HCT116 (cell line): ENCODE results near the gene EFEMP2. TPM values are rescaled to one million over a fixed set of nuclear protein-coding genes. Genes with fewer than 3 reads are reported as not detected.
"Not testable (repeated sequence)": the region's sequence is repeated elsewhere in the genome, so short reads cannot be mapped to it uniquely, and the experiment has no call there.

Experiments
- ATAC-seq: fragments of 200-7000 bp; cut with Tn5 transposase; 2 replicates; pipeline ENCODE4 v1.9.1; 2020; ENCODE audit warnings: mild to moderate bottlenecking, moderate library complexity
- BruUV-seq: library from RNA; stranded (reverse); fragments of 400-500 nt; replicated peaks from 2 replicates; lab custom pipeline; 2021; lab: Mats Ljungman, UMichigan
- CTCF ChIA-PET: fragments of 300-600 bp; sonication (Branson Sonifier 250); formaldehyde crosslinking; loops from one replicate; lab custom pipeline; 2021; ENCODE audit warnings: antibody characterized with exemption; lab: Charles Lee
- POLR2A ChIA-PET: fragments of 300-600, 350-600 bp; sonication (Branson Sonifier 250); formaldehyde crosslinking; loops from one replicate; lab custom pipeline; 2021; ENCODE audit warnings: antibody characterized with exemption; lab: Charles Lee
- RAD21 ChIA-PET, 2 experiments: fragments of 300-600 bp; sonication (Branson Sonifier 250); formaldehyde crosslinking; loops; one replicate each; lab custom pipeline; 2023; ENCODE audit warnings: low total read pairs in 2 of 2; ENCODE audit not compliant: uncharacterized antibody in 2 of 2, unreplicated experiment in 2 of 2, low non-redundant PET in 1 of 2; lab: Charles Lee
- DNase-seq: peaks from one replicate; pipeline ENCODE4 v3.0.0-alpha.2; 2010; ENCODE audit warnings: low read depth, low spot score
- H2AFZ ChIP-seq: fragments of 200-600 bp; shearing (Covaris generic), sonication (generic); 2 replicates; pipeline ENCODE4 v1.6.1; 2017; ENCODE audit warnings: low read depth, mixed run types, mixed read lengths, antibody characterized with exemption, low read length; ENCODE audit not compliant: poor library complexity, severe bottlenecking
- H3K27ac ChIP-seq: 2 replicates; pipeline ENCODE4 v1.5.1; 2012; ENCODE audit warnings: low read depth, low read length
- H3K27me3 ChIP-seq: fragments of 200-600 bp; sonication (generic); 2 replicates; pipeline ENCODE4 v1.6.1; 2016; ENCODE audit warnings: mixed run types, low read length, mixed read lengths; ENCODE audit not compliant: insufficient read depth
- H3K36me3 ChIP-seq, 2 experiments: fragments of 200-500 bp in 1 of 2; fragments of 200-600 bp in 1 of 2; sonication (Bioruptor generic) in 1 of 2; sonication (generic) in 1 of 2; 2 replicates each; pipeline versions ENCODE4 v1.5.1 to v1.6.1; 2014 to 2016; ENCODE audit warnings: low read length in 2 of 2, inconsistent platforms in 1 of 2, mixed read lengths in 1 of 2, mixed run types in 1 of 2; ENCODE audit not compliant: insufficient read depth in 2 of 2, control insufficient read depth in 1 of 2
- H3K4me1 ChIP-seq, 2 experiments: fragments of 200-600 bp in 1 of 2; sonication (generic) in 1 of 2; 2 replicates each; pipeline versions ENCODE4 v1.5.1 to v1.6.1; 2012 to 2017; ENCODE audit warnings: low read length in 2 of 2, inconsistent platforms in 1 of 2, mild to moderate bottlenecking in 1 of 2, mixed read lengths in 1 of 2, mixed run types in 1 of 2, moderate library complexity in 1 of 2; ENCODE audit not compliant: insufficient read depth in 2 of 2, control insufficient read depth in 1 of 2
- H3K4me2 ChIP-seq: fragments of 200-600 bp; sonication (generic); 2 replicates; pipeline ENCODE4 v1.6.1; 2017; ENCODE audit warnings: mixed run types, low read length, mixed read lengths
- H3K4me3 ChIP-seq, 2 experiments: fragments of 200-600 bp in 1 of 2; sonication (generic) in 1 of 2; replicated peaks in 1 of 2; 2 replicates each; pipeline ENCODE4 v1.5.1; 2011 to 2016; ENCODE audit warnings: low read length in 2 of 2, control low read depth in 1 of 2, low read depth in 1 of 2, mild to moderate bottlenecking in 1 of 2, mixed read lengths in 1 of 2, mixed run types in 1 of 2
- H3K79me2 ChIP-seq: fragments of 200-600 bp; sonication (generic); 2 replicates; pipeline ENCODE4 v1.6.1; 2017; ENCODE audit warnings: mild to moderate bottlenecking, mixed run types, low read length, moderate library complexity, mixed read lengths; ENCODE audit not compliant: insufficient read depth
- H3K9ac ChIP-seq: fragments of 200-600 bp; sonication (generic); 2 replicates; pipeline ENCODE4 v1.6.1; 2016; ENCODE audit warnings: low read length, mixed read lengths
- H3K9me2 ChIP-seq: fragments of 200-600 bp; sonication (generic), shearing (Covaris generic); 2 replicates; pipeline ENCODE4 v1.6.1; 2017; ENCODE audit warnings: mixed run types, mild to moderate bottlenecking, moderate library complexity; ENCODE audit not compliant: insufficient read depth
- H3K9me3 ChIP-seq, 2 experiments: fragments of 200-500 bp in 1 of 2; fragments of 200-600 bp in 1 of 2; sonication (Bioruptor generic) in 1 of 2; sonication (generic) in 1 of 2; 2 replicates each; pipeline ENCODE4 v1.6.1; 2014 to 2017; ENCODE audit warnings: low read length in 2 of 2, mixed read lengths in 2 of 2, inconsistent platforms in 1 of 2, low read depth in 1 of 2, mild to moderate bottlenecking in 1 of 2, mixed run types in 1 of 2, moderate library complexity in 1 of 2; ENCODE audit not compliant: control insufficient read depth in 1 of 2, insufficient read depth in 1 of 2
- H4K20me1 ChIP-seq: fragments of 200-600 bp; sonication (generic), shearing (Covaris generic); 2 replicates; pipeline ENCODE4 v1.6.1; 2017; ENCODE audit warnings: mixed run types, mild to moderate bottlenecking, moderate library complexity; ENCODE audit not compliant: insufficient read depth
- ELF1 ChIP-seq: IDR thresholded peaks from 2 replicates; pipeline ENCODE4 v1.6.1; 2012; ENCODE audit warnings: low read depth, borderline replicate concordance
- FOSL1 ChIP-seq: IDR thresholded peaks from 2 replicates; pipeline ENCODE4 v1.6.1; 2012; ENCODE audit warnings: low read depth
- JUND ChIP-seq: IDR thresholded peaks from 2 replicates; pipeline ENCODE4 v1.6.1; 2012
- POLR2AphosphoS5 ChIP-seq: IDR thresholded peaks from 2 replicates; pipeline ENCODE4 v1.6.1; 2011; ENCODE audit warnings: mild to moderate bottlenecking, low read depth, low read length, moderate library complexity
- intact Hi-C: fragments of 100-400 bp; cut with micrococcal nuclease; formaldehyde crosslinking; loops from 2 replicates; pipeline ENCODE4 v1.10.0; 2022
- total RNA-seq: library from RNA; stranded (reverse); gene quantifications from one replicate; pipeline ENCODE4 v1.2.1, GENCODE V29; 2021; ENCODE audit not compliant: unreplicated experiment
- TF ChIP-seq, protein P1 (sequence below): IDR thresholded peaks from 2 replicates; pipeline ENCODE4 v1.6.1; 2011; ENCODE audit warnings: mild to moderate bottlenecking, low read length, moderate library complexity; ENCODE audit not compliant: insufficient replicate concordance; ENCODE audit errors: extremely low read depth

The EFEMP2 gene
- total RNA-seq, 1 experiment from 2014 or later = 8.4 TPM

DNA sequence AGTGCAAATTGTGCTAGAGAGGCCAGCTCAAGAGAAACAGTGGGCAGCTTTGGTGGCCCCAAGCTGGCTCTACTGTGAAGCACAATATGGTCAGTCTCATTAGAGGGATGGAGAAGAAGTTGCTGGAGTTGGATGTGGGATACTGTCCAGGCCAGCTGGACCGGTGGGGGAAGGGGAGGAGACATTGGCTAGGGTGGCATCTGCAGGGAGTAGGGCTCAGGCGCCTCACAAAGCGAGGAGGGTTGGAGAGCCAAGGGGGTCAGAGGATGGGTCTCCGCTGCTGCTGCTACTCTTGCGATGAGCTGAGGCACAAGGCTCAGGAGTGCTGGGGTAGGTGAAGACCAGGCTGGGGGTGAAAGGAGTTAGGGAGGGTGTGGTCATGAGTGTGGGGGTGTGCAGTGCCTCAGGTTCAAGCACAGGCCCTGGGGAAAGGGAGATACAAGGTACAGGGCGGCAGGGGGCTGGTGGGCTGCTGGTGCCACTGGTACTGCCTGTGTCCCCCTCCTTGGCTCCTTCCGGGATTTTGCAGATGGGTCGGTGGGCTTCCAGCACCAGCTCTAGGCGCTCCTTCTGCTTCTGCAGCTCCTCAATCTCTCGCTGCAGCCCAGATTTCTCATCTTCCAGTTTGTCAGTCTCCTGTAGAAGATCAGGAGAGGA lies 20.2 kb upstream of the EFEMP2 start:
- no peak; the same call in none of the 2 replicates for TF ChIP-seq POLR2AphosphoS5
- TF ChIP-seq ELF1 = no peak
- TF ChIP-seq JUND = no peak
- no peak for TF ChIP-seq FOSL1
- Histone ChIP-seq H3K9ac (peak overlapping the region; percentile 87), H3K27ac (peak overlapping the region; percentile 97), H3K4me1 (peaks cover 16 to 87% of the 10 kb centered on the region in 2 experiments), H3K27me3 (no peaks in the 10 kb centered on the region), H3K36me3 (peaks cover 10 to 37% of the 10 kb centered on the region in 2 experiments; a peak in 3 of 4 replicates), H3K9me3 (no peaks in the 10 kb centered on the region), H3K4me3 (peak overlapping the region in 1 of 2 experiments; percentile 53; a peak in 2 of 4 replicates), H2AFZ (no peak overlapping the region), H4K20me1 (peaks cover 31% of the 10 kb centered on the region; the same call in 1 of the 2 replicates), H3K79me2 (peaks cover 66% of the 10 kb centered on the region), H3K4me2 (peak overlapping the region; percentile 98), H3K9me2 (no peaks in the 10 kb centered on the region)
- ATAC-seq (no peak), DNase-seq (no peak)
- RAD21 ChIA-PET = interaction anchor here (1.1 to 1.2 kb wide), 2 partner anchors 23 kb away, joined by 3 read pairs; no protein-coding TSS in a partner anchor
- POLR2A ChIA-PET = interaction anchor here (0.6 to 8.5 kb wide), 9 partner anchors 10 to 278 kb away, joined by 3 to 124 read pairs (median 9); partner anchors contain the start of genes CFL1, FOSL1, MUS81 and PCNX3
- BruUV-seq = no TSS peak
- CTCF ChIA-PET = interaction anchor here (0.8 to 6.5 kb wide), 8 partner anchors 19 to 330 kb away, joined by 3 to 82 read pairs (median 3); partner anchors contain the start of genes CFL1 and MUS81
- intact Hi-C loops = no loop called here

GRCh38 chr11:65892137-65892540 lies 19.5 kb upstream of the EFEMP2 start:
- peak; percentile 4 for ATAC-seq
- TF ChIP-seq, protein P1, sequence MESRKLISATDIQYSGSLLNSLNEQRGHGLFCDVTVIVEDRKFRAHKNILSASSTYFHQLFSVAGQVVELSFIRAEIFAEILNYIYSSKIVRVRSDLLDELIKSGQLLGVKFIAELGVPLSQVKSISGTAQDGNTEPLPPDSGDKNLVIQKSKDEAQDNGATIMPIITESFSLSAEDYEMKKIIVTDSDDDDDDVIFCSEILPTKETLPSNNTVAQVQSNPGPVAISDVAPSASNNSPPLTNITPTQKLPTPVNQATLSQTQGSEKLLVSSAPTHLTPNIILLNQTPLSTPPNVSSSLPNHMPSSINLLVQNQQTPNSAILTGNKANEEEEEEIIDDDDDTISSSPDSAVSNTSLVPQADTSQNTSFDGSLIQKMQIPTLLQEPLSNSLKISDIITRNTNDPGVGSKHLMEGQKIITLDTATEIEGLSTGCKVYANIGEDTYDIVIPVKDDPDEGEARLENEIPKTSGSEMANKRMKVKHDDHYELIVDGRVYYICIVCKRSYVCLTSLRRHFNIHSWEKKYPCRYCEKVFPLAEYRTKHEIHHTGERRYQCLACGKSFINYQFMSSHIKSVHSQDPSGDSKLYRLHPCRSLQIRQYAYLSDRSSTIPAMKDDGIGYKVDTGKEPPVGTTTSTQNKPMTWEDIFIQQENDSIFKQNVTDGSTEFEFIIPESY = peak; percentile 22
- ChIA-PET RAD21 (interaction anchor here (1.1 to 1.2 kb wide), 2 partner anchors 23 to 24 kb away, joined by 3 read pairs; no protein-coding TSS in a partner anchor), POLR2A (interaction anchor here (1.2 to 8.5 kb wide), 10 partner anchors 10 to 171 kb away, joined by 3 to 124 read pairs (median 19); partner anchors contain the start of genes AP5B1, CFL1, FOSL1 and MUS81), CTCF (interaction anchor here (0.8 to 6.5 kb wide), 8 partner anchors 8 to 331 kb away, joined by 3 to 82 read pairs (median 4); partner anchors contain the start of genes CFL1, FOSL1 and MUS81)
- H3K9me2 ChIP-seq, BruUV-seq, intact Hi-C loops, DNase-seq, H3K9me3 ChIP-seq, H3K27me3 ChIP-seq, H2AFZ ChIP-seq: not testable (repeated sequence)
- H3K4me1 ChIP-seq = peaks cover 11 to 87% of the 10 kb centered on the region in 2 experiments
- peak overlapping the region; percentile 98 for H3K4me2 ChIP-seq
- peaks cover 66% of the 10 kb centered on the region for H3K79me2 ChIP-seq
- H4K20me1 ChIP-seq = peaks cover 25% of the 10 kb centered on the region; the same call in 1 of the 2 replicates
- peak overlapping the region; percentile 97 for H3K27ac ChIP-seq
- H3K9ac ChIP-seq = peak overlapping the region; percentile 87
- H3K36me3 ChIP-seq = peaks cover 10 to 34% of the 10 kb centered on the region in 2 experiments; a peak in 3 of 4 replicates
- peak overlapping the region; percentile 53 to 92 for H3K4me3 ChIP-seq
